HepG2 (cell line): ENCODE data around the gene NAA16. TPM values are rescaled to one million over a fixed set of nuclear protein-coding genes. Genes with fewer than 3 reads are reported as not detected.

Source experiments
- ARID3A ChIP-seq: IDR thresholded peaks from 2 replicates; pipeline ENCODE4 v1.6.1; 2012; ENCODE audit warnings: low read depth, low read length, improper control_type of control experiment
- FOSL2 ChIP-seq: sonication (generic); formaldehyde crosslinking; IDR thresholded peaks from 2 replicates; pipeline ENCODE4 v1.4.0; 2020; ENCODE audit warnings: missing genetic modification reagents
- FOXO1 ChIP-seq: sonication (generic); formaldehyde crosslinking; IDR thresholded peaks from 2 replicates; pipeline ENCODE4 v1.4.0; 2020; ENCODE audit warnings: missing genetic modification reagents
- FUBP1 ChIP-seq: sonication (generic); formaldehyde crosslinking; IDR thresholded peaks from 2 replicates; pipeline ENCODE4 v1.5.1; 2020; ENCODE audit warnings: missing genetic modification reagents, mild to moderate bottlenecking, borderline replicate concordance
- JARID2 ChIP-seq: sonication (generic); formaldehyde crosslinking; IDR thresholded peaks from 2 replicates; pipeline ENCODE4 v1.8.1; 2023; ENCODE audit warnings: missing genetic modification reagents, inconsistent platforms; ENCODE audit not compliant: insufficient replicate concordance
- KLF11 ChIP-seq: IDR thresholded peaks from 2 replicates; pipeline ENCODE4 v1.6.1; 2016; ENCODE audit warnings: missing compliant biosample characterization
- RARG ChIP-seq: sonication (generic); formaldehyde crosslinking; IDR thresholded peaks from 2 replicates; pipeline ENCODE4 v1.4.0; 2020; ENCODE audit warnings: low read depth, mild to moderate bottlenecking, missing genetic modification reagents
- TFAP4 ChIP-seq: sonication (generic); IDR thresholded peaks from 2 replicates; pipeline ENCODE4 v1.6.1; 2016; ENCODE audit warnings: low read depth, borderline replicate concordance
- YEATS4 ChIP-seq: sonication (generic); formaldehyde crosslinking; IDR thresholded peaks from 2 replicates; pipeline ENCODE4 v1.4.0; 2020; ENCODE audit warnings: missing genetic modification reagents, borderline replicate concordance
- ZGPAT ChIP-seq: IDR thresholded peaks from 2 replicates; pipeline ENCODE4 v1.6.1; 2016; ENCODE audit warnings: mild to moderate bottlenecking
- ZNF205 ChIP-seq: IDR thresholded peaks from 2 replicates; pipeline ENCODE4 v1.6.1; 2018; ENCODE audit warnings: missing biosample characterization, missing genetic modification reagents
- ZNF230 ChIP-seq: sonication (generic); formaldehyde crosslinking; IDR thresholded peaks from 2 replicates; pipeline ENCODE4 v1.4.0; 2020; ENCODE audit warnings: mild to moderate bottlenecking, missing genetic modification reagents
- ZNF232 ChIP-seq: sonication (generic); formaldehyde crosslinking; IDR thresholded peaks from 2 replicates; pipeline ENCODE4 v1.4.0; 2020; ENCODE audit warnings: missing genetic modification reagents, borderline replicate concordance
- ZNF251 ChIP-seq: sonication (generic); formaldehyde crosslinking; IDR thresholded peaks from 2 replicates; pipeline ENCODE4 v1.9.0; 2021; ENCODE audit warnings: mild to moderate bottlenecking, missing genetic modification reagents
- ZNF264 ChIP-seq: sonication (generic); formaldehyde crosslinking; IDR thresholded peaks from 2 replicates; pipeline ENCODE4 v1.4.0; 2020; ENCODE audit warnings: missing genetic modification reagents
- ZNF607 ChIP-seq: sonication (generic); formaldehyde crosslinking; IDR thresholded peaks from 2 replicates; pipeline ENCODE4 v1.5.1; 2020; ENCODE audit warnings: missing genetic modification reagents, mild to moderate bottlenecking, borderline replicate concordance
- ZNF670 ChIP-seq: sonication (generic); formaldehyde crosslinking; IDR thresholded peaks from 2 replicates; pipeline ENCODE4 v1.8.0; 2022; ENCODE audit warnings: mild to moderate bottlenecking, missing genetic modification reagents, borderline replicate concordance
- ZNF691 ChIP-seq: sonication (generic); formaldehyde crosslinking; IDR thresholded peaks from 2 replicates; pipeline ENCODE4 v1.4.0; 2020; ENCODE audit warnings: missing genetic modification reagents, low read depth, mild to moderate bottlenecking, borderline replicate concordance
- ZNF7 ChIP-seq: IDR thresholded peaks from 2 replicates; pipeline ENCODE4 v1.6.1; 2016; ENCODE audit warnings: missing biosample characterization, missing genetic modification reagents
- ZNF768 ChIP-seq: sonication (generic); formaldehyde crosslinking; IDR thresholded peaks from 2 replicates; pipeline ENCODE4 v1.4.0; 2020; ENCODE audit warnings: missing genetic modification reagents
- ZNF781 ChIP-seq: sonication (generic); formaldehyde crosslinking; IDR thresholded peaks from 2 replicates; pipeline ENCODE4 v1.5.1; 2020; ENCODE audit warnings: borderline replicate concordance, mild to moderate bottlenecking, missing genetic modification reagents; ENCODE audit errors: not compliant biosample characterization
- ZNF879 ChIP-seq: sonication (generic); formaldehyde crosslinking; IDR thresholded peaks from 2 replicates; pipeline ENCODE4 v1.8.1; 2023; ENCODE audit warnings: missing genetic modification reagents
- ZSCAN9 ChIP-seq: IDR thresholded peaks from 2 replicates; pipeline ENCODE4 v1.6.1; 2016; ENCODE audit warnings: borderline replicate concordance
- polyA plus RNA-seq, 8 experiments: library from polyadenylated mRNA; depleted of rRNA in 3 of 8; stranded (reverse) in 7 of 8; unstranded in 1 of 8; fragments of >200 nt; fragmentation: Illumina TruSeq in 4 of 8; extraction: Trizol in 4 of 8; gene quantifications; 2 replicates each; pipeline versions ENCODE4 v1.2.1 to v1.2.3, GENCODE V29; 2011 to 2016; ENCODE audit warnings: low read depth in 4 of 8, missing spikeins in 1 of 8, mixed read lengths in 1 of 8; ENCODE audit not compliant: insufficient read depth in 1 of 8
- total RNA-seq, 5 experiments: library from RNA; depleted of rRNA; stranded (reverse); fragments of >200 nt; fragmentation: Illumina TruSeq; extraction: Trizol; gene quantifications; 2 replicates each; pipeline ENCODE4 v1.2.3, GENCODE V29; 2016; ENCODE audit warnings: low read depth in 1 of 5

NAA16 gene
- total and polyA plus RNA-seq, 2 of the 13 experiments (the other 11 are each of a cell fraction or from before 2014, with no cell fraction given), result 9.2 to 15.1 TPM

- TF ChIP-seq KLF11 (CRISPR knock-in tag), result no peak
- TF ChIP-seq ZNF879 (CRISPR knock-in tag), result no peak
- no peak for TF ChIP-seq ZNF232 (CRISPR knock-in tag)
- no peak for TF ChIP-seq JARID2 (CRISPR knock-in tag)
- peak; percentile 80 for TF ChIP-seq FOSL2
- no peak; the same call in 1 of the 2 replicates for TF ChIP-seq ZNF691
- no peak for TF ChIP-seq TFAP4
- TF ChIP-seq FUBP1, result no peak
- no peak for TF ChIP-seq ZNF7 (CRISPR knock-in tag)
- TF ChIP-seq RARG (CRISPR knock-in tag), result no peak
- no peak; the same call in 1 of the 2 replicates for TF ChIP-seq YEATS4 (CRISPR knock-in tag)
- no peak for TF ChIP-seq ZNF781 (CRISPR knock-in tag)
- peak; percentile 73; the same call in 1 of the 2 replicates for TF ChIP-seq ZGPAT (CRISPR knock-in tag)
- TF ChIP-seq ZNF607 (CRISPR knock-in tag), result no peak
- TF ChIP-seq ZNF768 (CRISPR knock-in tag), result peak; percentile 13; the same call in 1 of the 2 replicates
- no peak for TF ChIP-seq ZSCAN9 (CRISPR knock-in tag)
- TF ChIP-seq ZNF670 (CRISPR knock-in tag), result no peak; the same call in 1 of the 2 replicates
- TF ChIP-seq ARID3A, result no peak
- TF ChIP-seq ZNF230 (CRISPR knock-in tag), result no peak; the same call in 1 of the 2 replicates
- peak; percentile 31 for TF ChIP-seq FOXO1 (CRISPR knock-in tag)
- TF ChIP-seq ZNF205 (CRISPR knock-in tag), result no peak
- no peak for TF ChIP-seq ZNF251 (CRISPR knock-in tag)
- TF ChIP-seq ZNF264 (CRISPR knock-in tag), result no peak
These were observed at the start of gene NAA16 (continued) for GRCh38 chr13:41310963-41311405.
